GM18526 (cell line): ENCODE data around the gene SGCD.

Source experiments
- POLR2A ChIP-seq: IDR thresholded peaks from 3 replicates; pipeline ENCODE4 v1.6.1; 2011; ENCODE audit not compliant: insufficient read length; ENCODE audit errors: extremely low read depth

The SGCD gene

DNA sequence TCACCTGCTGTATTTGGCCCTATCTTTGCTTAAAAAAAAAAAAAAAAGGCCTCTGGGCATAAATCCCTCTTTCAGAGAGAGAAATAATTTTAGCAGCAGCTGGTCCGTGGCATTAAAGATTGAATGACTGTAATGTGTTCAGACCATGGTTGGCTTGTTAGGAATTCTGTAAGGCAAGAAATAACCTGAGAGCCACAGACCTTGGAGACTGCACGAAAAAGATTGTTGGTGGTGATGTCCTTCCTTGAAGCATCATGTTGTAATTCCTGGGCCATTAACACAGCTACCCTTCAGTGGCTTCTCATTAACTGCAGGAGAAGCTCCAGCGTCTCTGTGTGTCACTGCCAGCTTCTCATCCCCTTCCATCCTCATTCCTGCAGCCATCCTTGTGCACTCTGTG, 79.0 kb downstream of the SGCD start:
- TF ChIP-seq POLR2A = no peak

DNA sequence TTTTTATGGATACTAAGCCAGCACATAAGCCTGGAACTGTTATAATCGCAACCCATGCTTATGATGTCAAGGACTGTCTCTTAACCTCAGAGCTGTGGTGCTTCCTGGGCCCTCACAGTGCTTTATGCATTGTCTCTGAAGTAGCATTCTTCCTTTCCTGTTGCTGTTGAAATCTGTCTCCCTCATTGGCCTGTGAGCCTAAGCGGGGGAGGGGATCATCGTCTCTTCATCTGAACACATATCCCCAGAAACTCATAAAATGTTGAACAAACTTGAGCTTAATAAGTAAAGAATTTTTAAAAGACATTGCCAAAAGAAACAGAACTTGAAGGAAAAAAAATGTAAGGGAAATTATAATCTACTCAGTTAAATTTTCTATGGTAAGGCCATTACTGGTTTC, 80.3 kb downstream of the SGCD start:
- no peak for TF ChIP-seq POLR2A

DNA sequence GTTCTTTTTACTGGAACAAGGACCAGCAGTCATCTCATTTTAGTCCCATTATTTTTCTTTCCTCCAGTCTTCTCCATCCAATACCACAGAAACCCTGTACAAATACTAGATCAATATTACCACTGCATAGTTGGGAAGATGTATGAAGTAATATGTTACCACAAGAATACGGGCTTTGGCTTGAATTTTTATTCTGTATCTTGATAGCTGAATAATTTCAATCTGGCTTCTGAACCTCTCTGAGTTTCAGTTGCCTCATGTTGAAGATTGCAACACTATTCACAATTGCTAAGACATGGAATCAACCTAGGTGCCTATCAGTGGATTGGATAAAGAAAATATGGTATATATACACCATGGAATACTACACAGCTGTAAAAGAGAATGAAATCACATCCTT, 82.9 kb downstream of the SGCD start:
- no peak for TF ChIP-seq POLR2A

DNA sequence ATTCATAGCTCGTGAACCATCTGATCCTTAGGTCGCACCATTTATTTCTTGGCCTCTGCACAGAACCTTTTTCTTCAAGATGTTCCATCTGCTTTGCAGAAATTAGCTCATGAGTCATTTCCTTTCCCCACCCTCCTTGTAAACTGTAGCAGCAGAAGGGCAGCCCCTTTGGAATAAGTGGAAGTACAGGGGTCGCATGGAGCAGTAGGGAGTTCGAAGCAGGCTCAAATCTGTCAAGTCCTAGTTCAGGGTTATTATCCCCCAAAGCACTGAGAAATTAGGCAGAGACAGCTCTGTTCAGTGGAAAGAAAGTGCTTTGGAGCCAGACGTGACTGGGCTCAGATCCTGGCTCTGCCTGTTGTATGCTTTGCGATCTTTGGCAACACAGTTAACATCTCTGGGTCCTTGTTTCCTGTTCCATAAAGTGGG, 84.2 kb downstream of the SGCD start:
- no peak for TF ChIP-seq POLR2A

DNA sequence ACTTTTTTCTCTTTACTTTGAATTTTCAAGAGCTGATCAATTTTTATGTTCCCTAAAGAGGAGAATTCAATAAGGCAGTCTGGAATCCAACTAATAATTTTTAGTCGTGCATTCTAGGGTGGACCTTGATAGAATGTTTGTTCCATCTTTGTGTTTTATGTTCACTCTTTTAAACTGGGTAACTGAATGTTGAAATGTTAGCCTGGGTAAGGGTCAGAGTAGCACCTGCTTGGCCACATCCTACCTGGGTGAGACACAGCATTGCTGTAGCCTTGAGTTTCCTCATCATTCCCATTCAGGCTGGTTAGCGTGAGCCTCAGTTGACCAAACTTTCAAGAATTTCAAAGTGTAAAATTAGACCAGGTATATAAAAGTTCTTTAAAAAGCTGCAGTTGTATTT, 85.0 kb downstream of the SGCD start:
- no peak for TF ChIP-seq POLR2A

DNA sequence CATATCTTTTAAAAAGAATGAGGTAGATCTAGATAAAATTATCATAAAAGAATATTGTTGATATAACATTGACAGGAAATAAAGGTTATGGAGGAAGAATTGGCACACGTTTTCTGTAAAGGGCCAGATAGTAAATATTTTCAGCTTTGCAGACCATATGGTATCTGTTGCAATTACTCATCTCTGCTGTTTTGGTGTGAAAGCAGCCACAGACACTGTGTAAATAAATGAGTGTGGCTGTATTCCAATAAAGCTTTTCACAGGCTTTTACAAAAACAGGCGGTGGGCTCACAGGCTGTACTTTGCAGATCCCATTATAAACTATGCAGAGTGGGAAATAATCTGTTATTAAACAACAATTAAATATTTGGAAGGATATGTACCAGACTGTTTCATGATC, 87.4 kb downstream of the SGCD start:
- no peak for TF ChIP-seq POLR2A

DNA sequence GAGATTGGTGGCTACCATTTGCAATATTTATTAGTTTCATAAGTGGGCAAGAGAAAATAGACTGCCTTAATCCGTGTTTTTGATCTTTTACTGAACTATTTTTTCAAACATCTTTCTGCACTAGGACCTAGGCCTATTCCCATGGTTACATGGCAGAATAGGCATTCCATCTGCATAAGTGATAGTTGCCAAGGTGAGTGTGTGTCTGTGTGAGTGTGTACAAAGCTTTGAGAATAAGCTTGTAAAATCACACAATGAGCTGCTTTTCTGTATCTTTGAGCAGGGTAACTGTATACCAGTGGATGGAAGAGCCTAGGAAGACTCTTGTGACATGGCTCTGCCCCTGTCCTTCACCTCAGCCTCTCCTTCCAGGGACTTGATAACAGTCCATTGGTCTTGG, 92.7 kb downstream of the SGCD start:
- TF ChIP-seq POLR2A = no peak

DNA sequence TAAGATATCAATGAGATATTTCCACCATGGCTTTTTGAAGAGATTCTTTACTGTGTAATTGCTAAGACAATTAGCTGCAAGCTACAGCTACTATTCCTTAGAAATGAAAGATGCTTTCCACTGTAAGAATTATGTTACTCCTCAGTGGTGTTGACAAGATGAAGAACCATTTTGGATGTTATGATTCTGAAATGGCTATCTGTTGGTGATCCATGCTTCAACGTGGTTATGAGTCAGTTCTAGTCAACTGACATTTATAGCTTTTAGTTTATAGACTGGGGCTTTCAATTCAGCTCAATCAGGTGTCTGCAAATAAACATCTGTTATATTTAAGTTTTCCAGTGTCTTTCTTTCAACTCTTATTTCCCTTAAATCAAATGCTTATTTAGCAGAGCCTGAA, 93.7 kb downstream of the SGCD start:
- TF ChIP-seq POLR2A = no peak

DNA sequence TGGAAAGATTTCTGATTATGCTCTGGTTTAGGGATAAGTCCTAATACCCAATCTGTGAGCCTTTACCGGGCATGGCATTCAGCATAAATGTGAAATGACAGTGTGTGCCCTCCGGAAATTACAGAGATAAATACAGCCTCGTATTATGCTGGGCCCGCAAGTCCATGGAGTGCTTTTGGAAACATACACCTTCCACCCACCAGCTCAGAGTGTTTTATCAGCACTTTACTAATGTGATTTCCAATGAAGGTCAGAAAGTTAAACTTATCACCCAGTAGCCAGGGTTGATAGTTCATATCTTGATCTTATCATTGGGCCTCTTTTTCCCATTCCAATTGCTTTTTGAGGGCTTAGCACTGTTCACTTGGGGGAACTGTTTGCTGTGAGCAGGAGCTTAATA, 94.8 kb downstream of the SGCD start:
- TF ChIP-seq POLR2A = no peak

DNA sequence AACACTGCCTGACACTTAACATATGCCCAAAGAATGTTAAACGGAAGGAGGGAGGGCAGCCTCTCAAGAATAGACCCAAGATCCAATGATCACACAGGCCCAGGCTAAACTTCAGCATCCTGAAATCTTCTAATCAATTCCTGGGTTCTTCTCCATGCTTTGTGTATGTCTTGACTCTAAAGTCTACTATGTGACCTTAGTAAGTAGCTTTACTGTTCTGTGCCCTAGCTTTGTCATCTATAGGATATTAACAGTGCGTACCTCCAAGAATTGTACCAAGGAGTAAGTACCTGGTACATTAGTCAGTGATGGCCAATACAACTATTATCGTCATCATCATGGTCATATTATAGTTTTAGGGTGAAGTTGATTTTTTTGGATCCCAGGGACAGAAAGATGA, 96.6 kb downstream of the SGCD start:
- TF ChIP-seq POLR2A = no peak

DNA sequence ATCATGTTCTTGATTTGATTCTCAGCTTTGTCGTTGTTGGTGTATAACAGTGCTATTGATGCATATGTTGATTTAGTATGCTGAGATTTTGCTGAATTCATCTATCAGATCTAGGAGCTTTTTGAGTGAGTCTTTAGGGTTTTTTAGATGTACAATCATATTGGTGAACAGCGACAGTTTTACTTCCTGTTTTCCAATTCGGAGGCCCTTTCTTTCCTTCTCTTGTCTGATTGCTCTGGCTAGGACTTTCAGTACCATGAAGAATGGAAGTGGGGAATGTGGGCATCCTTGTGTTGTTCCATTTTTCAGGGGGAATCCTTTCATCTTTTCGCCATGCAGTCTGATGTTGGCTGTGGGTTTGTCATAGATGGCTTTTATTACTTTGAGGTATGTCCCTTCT, 100.4 kb downstream of the SGCD start:
- TF ChIP-seq POLR2A = no peak

DNA sequence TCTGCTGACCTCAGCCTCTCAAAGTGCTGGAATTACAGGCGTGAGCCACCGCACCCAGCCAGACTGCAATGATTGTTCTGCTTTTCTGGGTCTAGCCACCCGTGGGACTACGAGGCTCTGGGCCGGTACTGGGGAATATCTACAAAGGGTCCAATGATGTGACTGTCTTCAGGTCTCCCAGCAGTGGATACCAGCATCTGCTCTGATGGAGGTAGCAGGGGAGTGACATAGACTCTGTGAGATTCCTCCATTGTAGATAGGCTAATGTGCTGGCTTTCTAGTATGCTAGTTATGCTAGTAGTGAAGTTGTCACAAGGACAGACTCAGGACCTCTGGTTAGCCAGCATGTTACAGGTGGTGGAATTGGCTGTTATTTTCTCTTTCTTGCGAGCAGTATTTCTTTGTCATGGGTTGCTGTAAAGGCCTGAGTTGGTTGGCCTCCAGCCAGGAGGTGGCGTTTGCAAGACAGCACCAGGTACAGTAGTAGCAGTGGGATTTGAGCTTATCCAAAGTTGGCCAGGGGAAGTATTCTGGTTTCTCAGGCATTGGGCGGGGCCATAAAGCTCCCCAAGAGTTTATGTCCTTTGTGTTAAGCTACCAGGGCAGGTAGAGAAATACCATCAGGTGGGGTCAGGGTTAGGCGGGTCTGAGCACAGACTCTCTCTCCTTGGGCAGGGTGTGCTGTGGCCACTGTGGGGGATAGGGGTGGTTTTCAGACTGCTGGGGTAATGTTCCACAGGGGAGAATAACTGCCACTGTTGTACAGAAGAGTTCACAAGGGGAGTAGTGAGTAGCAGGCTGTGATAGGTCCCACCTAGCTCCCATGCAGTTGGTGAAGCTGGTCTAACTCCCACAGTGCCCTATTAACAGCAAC, 105.2 kb downstream of the SGCD start:
- TF ChIP-seq POLR2A = no peak

DNA sequence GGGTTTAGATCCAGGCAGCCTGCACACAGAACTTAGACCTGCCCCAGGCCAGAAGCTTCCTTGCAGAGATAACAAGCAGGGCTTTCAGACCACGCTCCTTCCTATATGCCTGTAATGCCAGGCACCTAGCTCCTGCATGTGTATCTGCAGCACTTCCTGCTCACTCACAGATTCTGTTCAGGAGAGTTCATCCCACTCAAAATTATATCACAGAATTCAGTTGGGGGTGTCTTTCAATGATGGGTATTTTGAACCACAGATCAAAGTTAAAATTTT, 105.8 kb downstream of the SGCD start:
- no peak for TF ChIP-seq POLR2A

DNA sequence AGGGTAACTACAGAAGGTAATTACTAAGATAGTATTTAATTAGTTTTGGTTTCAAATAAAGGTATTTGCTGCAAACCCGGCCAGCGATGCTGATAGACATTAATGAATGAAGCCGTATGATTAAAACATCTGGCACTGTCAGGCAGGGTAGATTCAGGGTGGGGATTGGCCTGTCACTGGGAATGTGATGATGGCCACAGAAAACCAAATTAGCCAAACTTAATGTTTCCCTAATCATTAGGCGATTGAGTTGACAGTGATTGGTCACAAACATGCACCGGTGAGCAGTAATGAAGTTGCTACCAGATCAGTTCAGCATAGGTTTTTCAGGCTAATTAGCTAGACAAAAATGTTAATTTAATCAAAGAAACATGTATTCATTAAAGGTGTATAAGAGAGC, 107.5 kb downstream of the SGCD start:
- no peak for TF ChIP-seq POLR2A

DNA sequence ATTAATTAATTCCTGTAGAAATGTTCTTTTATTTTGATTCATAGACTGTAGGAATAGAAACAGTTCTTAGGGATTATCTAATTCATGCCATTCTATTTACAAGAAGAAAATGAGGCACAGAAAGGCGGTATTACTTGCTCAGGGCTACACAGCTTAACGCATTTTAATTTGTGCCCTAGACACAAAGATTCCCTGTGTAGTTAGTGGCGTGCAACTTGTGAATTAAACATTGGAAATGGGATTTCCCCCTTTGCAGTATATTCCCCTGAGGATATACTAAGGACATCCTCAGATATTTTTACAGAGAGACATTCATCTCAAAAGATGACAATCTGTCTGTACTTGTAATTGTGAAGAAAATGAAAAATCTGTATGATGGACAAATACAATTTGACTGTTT, 108.1 kb downstream of the SGCD start:
- TF ChIP-seq POLR2A = no peak

DNA sequence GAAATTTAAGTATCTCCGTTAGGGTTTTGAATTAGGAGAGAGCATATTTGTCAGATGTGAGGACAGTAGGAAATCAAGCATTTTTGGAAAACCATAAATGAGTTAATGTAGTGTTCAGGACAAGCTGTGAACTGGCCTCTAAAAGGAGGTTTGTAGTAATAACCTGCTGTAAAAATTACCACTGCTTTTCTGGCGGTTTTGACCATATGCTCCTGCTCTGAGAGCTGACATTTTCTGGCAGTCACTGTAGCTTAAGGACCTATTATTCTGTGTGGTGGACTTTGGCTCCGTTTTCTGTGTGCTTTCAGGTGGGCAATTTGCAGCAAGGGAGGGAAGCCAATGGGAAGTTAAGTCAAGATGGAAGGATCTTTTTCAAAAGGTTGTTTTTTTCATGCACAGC, 111.1 kb downstream of the SGCD start:
- no peak for TF ChIP-seq POLR2A

DNA sequence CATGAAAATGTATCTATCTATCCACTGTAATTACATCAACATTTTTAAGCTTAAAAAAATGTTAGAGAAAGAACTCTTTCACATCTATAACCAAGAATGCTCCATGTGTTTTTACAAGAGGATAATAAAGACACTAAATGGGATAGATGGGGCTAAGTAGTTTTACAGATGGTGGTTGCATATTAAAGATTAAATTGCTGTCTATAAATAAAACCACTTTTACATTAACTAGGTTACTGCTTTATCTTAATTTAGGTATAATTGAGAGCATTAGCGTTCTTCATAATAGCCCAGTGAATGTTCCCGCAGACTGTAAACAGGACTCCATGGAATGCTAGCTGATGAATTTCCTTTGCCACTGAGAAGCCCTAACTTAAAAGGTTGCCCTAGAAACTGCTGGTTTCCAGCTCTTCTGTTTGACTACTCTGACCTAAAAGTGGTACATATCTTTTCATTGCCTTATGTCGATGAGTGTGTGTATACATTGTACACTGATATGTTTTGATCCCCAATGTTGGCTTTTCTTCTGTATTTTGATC, 117.9 kb downstream of the SGCD start:
- TF ChIP-seq POLR2A = no peak
